ENCODE data around the gene CLK3. TPM values are rescaled to one million over a fixed set of nuclear protein-coding genes. Genes with fewer than 3 reads are reported as not detected.
A peak's percentile ranks its signal among the peaks of the same experiment; 100 is the strongest.

CLK3 gene
- total RNA-seq, 1 donor from 2014 or later: 24.0 TPM

DNA sequence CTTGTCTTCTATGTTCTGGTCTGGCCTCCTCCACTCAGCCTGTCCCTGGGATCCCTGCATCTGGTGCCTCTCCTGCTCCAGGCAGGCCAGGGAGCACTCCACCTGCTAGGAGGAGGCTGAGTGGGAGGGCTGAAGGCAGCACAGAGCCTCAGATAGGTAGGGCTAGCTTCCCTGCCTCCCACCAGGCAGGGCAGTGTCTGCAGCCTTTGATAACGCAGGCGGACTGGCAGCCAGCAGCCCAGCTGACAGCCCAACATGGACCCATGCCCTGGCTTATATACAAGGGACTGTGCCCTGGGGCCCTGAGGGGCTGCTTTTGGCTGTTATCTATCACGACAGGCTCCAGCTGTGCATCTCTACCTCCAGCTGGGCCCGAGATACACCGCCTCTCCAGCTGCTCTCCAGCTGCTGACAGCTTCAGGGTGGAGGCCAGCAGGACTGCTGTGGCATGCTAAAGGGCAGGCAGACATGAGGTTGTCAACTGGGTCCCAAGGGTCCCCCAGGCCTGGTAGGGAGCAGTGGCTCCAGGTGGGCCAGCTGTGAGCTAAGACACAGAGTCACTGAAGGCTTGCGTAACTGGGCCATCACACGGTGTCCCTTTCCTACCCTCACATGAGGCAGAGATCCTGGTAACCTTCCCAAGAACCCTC lies 5.2 kb upstream of the CLK3 start:
- peaks cover 0 to 9% (median 0%) of the 10 kb centered on the region in 3 donors for H3K4me1 ChIP-seq (ENCODE audit: control insufficient read depth in 3 of 3, insufficient read depth in 3 of 3, low read length in 3 of 3)
- no peaks in the 10 kb centered on the region for H3K9me3 ChIP-seq (ENCODE audit: control insufficient read depth in 3 of 3, low read length in 3 of 3)
- no peak overlapping the region for H3K9ac ChIP-seq (ENCODE audit: low read depth in 1 of 3, low read length in 3 of 3)
- H3K27ac ChIP-seq (ENCODE audit: low read depth, low read length): no peak overlapping the region
- H3K36me3 ChIP-seq (ENCODE audit: control insufficient read depth in 3 of 3, insufficient read depth in 3 of 3, low read length in 3 of 3): no peaks in the 10 kb centered on the region
- no peaks in the 10 kb centered on the region for H3K27me3 ChIP-seq (ENCODE audit: control insufficient read depth in 3 of 3, insufficient read depth in 3 of 3, low read length in 3 of 3)
- H3K4me3 ChIP-seq (ENCODE audit: low read length in 3 of 3): no peak overlapping the region

DNA sequence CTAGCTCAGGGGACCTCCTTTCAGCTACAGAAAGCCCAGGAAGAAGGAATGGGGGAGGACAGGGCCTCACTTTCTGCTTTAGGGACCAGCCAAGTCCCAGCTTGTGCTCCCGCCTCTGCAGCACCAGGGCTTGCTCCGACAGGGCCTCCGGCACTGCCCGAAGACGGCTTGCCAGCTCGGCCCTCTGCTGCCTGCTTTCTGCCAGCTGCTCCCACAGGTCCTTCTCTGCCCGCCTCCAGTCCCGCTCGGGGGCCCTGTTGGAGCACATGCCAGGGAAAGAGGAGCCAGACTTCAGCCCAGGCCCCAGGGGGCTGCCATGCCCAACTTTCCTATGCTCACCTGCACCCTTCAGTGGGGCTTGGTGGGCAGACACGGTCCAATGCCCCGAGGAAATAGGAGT lies 4.3 kb upstream of the CLK3 start:
- Histone ChIP-seq H3K4me1 (ENCODE audit: control insufficient read depth in 3 of 3, insufficient read depth in 3 of 3, low read length in 3 of 3) (peaks cover 4 to 9% (median 5%) of the 10 kb centered on the region in 3 donors), H3K27ac (ENCODE audit: low read depth, low read length) (no peak overlapping the region), H3K9me3 (ENCODE audit: control insufficient read depth in 3 of 3, low read length in 3 of 3) (no peaks in the 10 kb centered on the region), H3K4me3 (ENCODE audit: low read length in 3 of 3) (no peak overlapping the region), H3K9ac (ENCODE audit: low read depth in 1 of 3, low read length in 3 of 3) (no peak overlapping the region), H3K36me3 (ENCODE audit: control insufficient read depth in 3 of 3, insufficient read depth in 3 of 3, low read length in 3 of 3) (peaks cover 0 to 2% (median 0%) of the 10 kb centered on the region in 3 donors), H3K27me3 (ENCODE audit: control insufficient read depth in 3 of 3, insufficient read depth in 3 of 3, low read length in 3 of 3) (no peaks in the 10 kb centered on the region)

- Histone ChIP-seq H3K27me3 (ENCODE audit: control insufficient read depth in 3 of 3, insufficient read depth in 3 of 3, low read length in 3 of 3) (no peaks in the 10 kb centered on the region), H3K4me1 (ENCODE audit: control insufficient read depth in 3 of 3, insufficient read depth in 3 of 3, low read length in 3 of 3) (peaks cover 9 to 14% (median 10%) of the 10 kb centered on the region in 3 donors), H3K9me3 (ENCODE audit: control insufficient read depth in 3 of 3, low read length in 3 of 3) (no peaks in the 10 kb centered on the region), H3K4me3 (ENCODE audit: low read length in 3 of 3) (no peak overlapping the region), H3K9ac (ENCODE audit: low read depth in 1 of 3, low read length in 3 of 3) (no peak overlapping the region), H3K36me3 (ENCODE audit: control insufficient read depth in 3 of 3, insufficient read depth in 3 of 3, low read length in 3 of 3) (peaks cover 0 to 2% (median 0%) of the 10 kb centered on the region in 3 donors), H3K27ac (ENCODE audit: low read depth, low read length) (no peak overlapping the region)
Observed at GRCh38 chr15:74611834-74612233, 3.8 kb upstream of the CLK3 start.

- no peak overlapping the region for H3K27ac ChIP-seq (ENCODE audit: low read depth, low read length)
- peaks cover 0 to 2% (median 0%) of the 10 kb centered on the region in 3 donors for H3K36me3 ChIP-seq (ENCODE audit: control insufficient read depth in 3 of 3, insufficient read depth in 3 of 3, low read length in 3 of 3)
- H3K4me1 ChIP-seq (ENCODE audit: control insufficient read depth in 3 of 3, insufficient read depth in 3 of 3, low read length in 3 of 3): peaks cover 18 to 22% (median 18%) of the 10 kb centered on the region in 3 donors
- H3K4me3 ChIP-seq (ENCODE audit: low read length in 3 of 3): no peak overlapping the region
- no peaks in the 10 kb centered on the region for H3K9me3 ChIP-seq (ENCODE audit: control insufficient read depth in 3 of 3, low read length in 3 of 3)
- H3K9ac ChIP-seq (ENCODE audit: low read depth in 1 of 3, low read length in 3 of 3): no peak overlapping the region
- H3K27me3 ChIP-seq (ENCODE audit: control insufficient read depth in 3 of 3, insufficient read depth in 3 of 3, low read length in 3 of 3): no peaks in the 10 kb centered on the region
Observed at GRCh38 chr15:74612677-74613076, 3.0 kb upstream of the CLK3 start.

DNA sequence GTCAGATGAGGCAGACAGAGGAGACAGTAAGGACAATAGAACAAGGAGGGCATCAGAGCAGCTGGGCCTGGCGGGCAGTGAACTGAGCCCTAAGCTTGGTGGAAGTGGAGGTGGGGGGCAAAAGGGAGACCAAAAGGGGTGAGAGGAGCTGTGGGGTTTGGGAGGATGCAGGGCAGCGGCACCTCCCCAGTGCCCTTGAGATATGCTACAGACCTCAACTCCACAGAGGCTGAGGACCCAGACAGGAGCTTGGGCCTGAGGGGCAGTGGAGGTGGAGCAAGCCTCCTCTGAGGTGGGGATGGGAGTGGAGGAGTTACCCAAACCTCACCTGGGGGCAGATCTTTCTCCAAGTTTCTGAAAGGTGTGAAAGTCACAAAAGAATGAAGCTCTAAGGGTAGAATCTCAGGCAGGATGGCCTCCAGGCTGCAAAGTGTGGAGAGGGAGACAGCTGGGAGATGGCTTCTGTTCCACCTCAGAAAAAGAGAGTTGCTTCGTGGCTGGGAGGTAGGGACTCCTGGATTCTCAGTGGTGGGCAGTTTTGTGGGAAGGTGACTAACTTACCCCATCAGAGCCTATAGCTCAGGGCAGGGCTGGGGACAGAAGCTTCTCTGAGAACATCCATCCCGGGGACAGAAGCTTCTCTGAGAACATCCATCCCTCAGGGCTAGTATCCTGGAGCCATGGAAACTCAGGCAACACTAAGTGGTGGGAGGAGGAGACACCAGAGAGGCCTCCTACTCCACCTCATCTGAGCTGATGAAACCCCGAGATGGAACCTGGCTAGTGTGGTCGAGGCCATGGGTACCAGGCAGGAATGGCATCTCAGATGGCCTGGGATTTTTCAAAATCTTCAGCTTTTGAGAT lies 2.3 kb upstream of the CLK3 start:
- H3K36me3 ChIP-seq (ENCODE audit: control insufficient read depth in 3 of 3, insufficient read depth in 3 of 3, low read length in 3 of 3): peaks cover 0 to 2% (median 0%) of the 10 kb centered on the region in 3 donors
- no peaks in the 10 kb centered on the region for H3K27me3 ChIP-seq (ENCODE audit: control insufficient read depth in 3 of 3, insufficient read depth in 3 of 3, low read length in 3 of 3)
- no peak overlapping the region for H3K9ac ChIP-seq (ENCODE audit: low read depth in 1 of 3, low read length in 3 of 3)
- peaks cover 24 to 29% (median 24%) of the 10 kb centered on the region in 3 donors for H3K4me1 ChIP-seq (ENCODE audit: control insufficient read depth in 3 of 3, insufficient read depth in 3 of 3, low read length in 3 of 3)
- H3K4me3 ChIP-seq (ENCODE audit: low read length in 3 of 3): no peak overlapping the region
- H3K9me3 ChIP-seq (ENCODE audit: control insufficient read depth in 3 of 3, low read length in 3 of 3): no peaks in the 10 kb centered on the region
- no peak overlapping the region for H3K27ac ChIP-seq (ENCODE audit: low read depth, low read length)

DNA sequence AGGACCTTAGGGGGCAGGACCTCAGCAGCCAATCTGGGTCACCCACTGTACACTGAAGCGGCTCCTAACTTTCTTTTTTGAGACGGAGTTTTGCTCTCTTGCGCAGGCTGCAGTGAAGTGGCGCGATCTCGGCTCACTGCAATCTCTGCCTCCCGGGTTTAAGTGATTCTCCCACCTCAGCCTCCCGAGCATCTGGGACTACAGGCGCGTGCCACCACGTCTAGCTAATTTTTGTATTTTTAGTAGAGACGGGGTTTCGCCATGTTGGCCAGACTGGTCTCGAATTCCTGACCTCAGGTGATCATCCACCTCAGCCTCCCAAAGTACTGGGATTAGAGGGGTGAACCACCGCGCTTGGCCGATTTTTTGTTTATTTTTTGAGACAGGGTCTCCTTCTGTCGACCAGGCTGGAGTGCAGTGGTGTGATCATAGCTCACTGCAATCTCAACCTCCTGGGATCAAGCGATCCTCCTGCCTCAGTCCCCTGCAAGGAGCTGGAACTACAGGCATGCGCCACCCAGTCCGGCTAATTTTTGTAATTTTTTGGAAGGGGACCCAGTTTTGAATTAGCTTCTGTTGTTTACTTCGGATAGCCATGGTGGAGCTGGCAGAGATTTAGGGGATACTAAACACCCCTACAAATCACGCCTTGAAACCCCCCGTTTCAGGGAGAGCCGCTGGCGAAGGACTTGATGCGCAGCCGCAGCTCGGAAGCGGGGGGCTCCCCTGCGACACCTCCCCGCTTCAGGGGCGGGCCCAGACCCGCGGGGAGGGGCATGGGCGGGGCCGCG lies 1.5 kb upstream of the CLK3 start:
- Histone ChIP-seq H3K9me3 (ENCODE audit: control insufficient read depth in 3 of 3, low read length in 3 of 3) (no peaks in the 10 kb centered on the region), H3K27me3 (ENCODE audit: control insufficient read depth in 3 of 3, insufficient read depth in 3 of 3, low read length in 3 of 3) (no peaks in the 10 kb centered on the region), H3K4me1 (ENCODE audit: control insufficient read depth in 3 of 3, insufficient read depth in 3 of 3, low read length in 3 of 3) (peaks cover 33 to 37% (median 33%) of the 10 kb centered on the region in 3 donors), H3K36me3 (ENCODE audit: control insufficient read depth in 3 of 3, insufficient read depth in 3 of 3, low read length in 3 of 3) (peaks cover 1 to 7% (median 3%) of the 10 kb centered on the region in 3 donors), H3K27ac (ENCODE audit: low read depth, low read length) (peak overlapping the region; percentile 99), H3K4me3 (ENCODE audit: low read length in 3 of 3) (peak overlapping the region; percentile 71 to 97 (median 96)), H3K9ac (ENCODE audit: low read depth in 1 of 3, low read length in 3 of 3) (peak overlapping the region; percentile 72 to 100 (median 74))

DNA sequence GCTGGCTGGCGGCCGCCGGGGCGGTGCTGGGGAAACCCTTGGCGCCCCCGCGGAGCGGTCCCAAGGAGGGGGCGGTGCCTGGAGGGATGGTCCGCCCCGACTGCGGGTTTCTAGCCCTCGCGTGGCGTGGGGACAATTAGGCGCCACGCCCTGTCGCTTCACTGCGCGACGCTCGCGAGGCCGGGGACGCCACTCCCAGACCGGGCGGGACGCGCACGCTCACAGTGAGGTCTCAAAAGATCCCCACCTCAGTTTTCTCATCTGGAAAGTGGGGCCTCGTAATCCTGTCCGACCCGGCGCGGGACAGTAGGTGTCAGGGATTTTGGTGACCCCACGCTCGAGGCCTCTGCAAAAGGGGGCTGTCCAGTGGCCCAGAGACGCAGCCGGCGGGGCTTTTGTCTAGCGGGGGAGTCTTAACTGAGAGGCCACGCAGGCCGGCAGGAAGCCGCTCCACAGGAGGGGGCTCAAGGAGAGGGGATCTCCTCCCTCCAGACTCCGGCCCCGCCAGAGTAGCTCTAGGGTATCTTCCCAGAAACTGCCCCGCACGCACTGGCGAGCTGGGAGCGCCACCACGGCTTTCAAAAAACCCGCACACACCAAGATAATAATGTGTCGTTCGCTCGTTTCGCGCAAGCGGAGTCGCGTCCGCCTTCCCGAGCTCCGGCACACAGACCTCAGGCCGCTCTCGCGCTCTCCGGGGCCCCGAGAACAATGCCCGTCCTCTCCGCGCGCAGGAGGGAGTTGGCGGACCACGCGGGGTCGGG lies 710 bp upstream of the CLK3 start:
- Histone ChIP-seq H3K4me3 (ENCODE audit: low read length in 3 of 3) (peak overlapping the region; percentile 88 to 97 (median 96)), H3K9me3 (ENCODE audit: control insufficient read depth in 3 of 3, low read length in 3 of 3) (no peaks in the 10 kb centered on the region), H3K27ac (ENCODE audit: low read depth, low read length) (peak overlapping the region; percentile 99), H3K4me1 (ENCODE audit: control insufficient read depth in 3 of 3, insufficient read depth in 3 of 3, low read length in 3 of 3) (peaks cover 40 to 45% (median 40%) of the 10 kb centered on the region in 3 donors), H3K9ac (ENCODE audit: low read depth in 1 of 3, low read length in 3 of 3) (peak overlapping the region; percentile 97 to 100 (median 100)), H3K36me3 (ENCODE audit: control insufficient read depth in 3 of 3, insufficient read depth in 3 of 3, low read length in 3 of 3) (peaks cover 9 to 15% (median 10%) of the 10 kb centered on the region in 3 donors), H3K27me3 (ENCODE audit: control insufficient read depth in 3 of 3, insufficient read depth in 3 of 3, low read length in 3 of 3) (no peaks in the 10 kb centered on the region)

GRCh38 chr15:74616366-74616939 lies 817 bp downstream of the CLK3 start:
- Histone ChIP-seq H3K27ac (ENCODE audit: low read depth, low read length) (peak overlapping the region; percentile 99), H3K4me3 (ENCODE audit: low read length in 3 of 3) (peak overlapping the region; percentile 95 to 97 (median 96)), H3K36me3 (ENCODE audit: control insufficient read depth in 3 of 3, insufficient read depth in 3 of 3, low read length in 3 of 3) (peaks cover 24 to 31% (median 26%) of the 10 kb centered on the region in 3 donors), H3K9me3 (ENCODE audit: control insufficient read depth in 3 of 3, low read length in 3 of 3) (no peaks in the 10 kb centered on the region), H3K9ac (ENCODE audit: low read depth in 1 of 3, low read length in 3 of 3) (peak overlapping the region; percentile 99 to 100 (median 100)), H3K4me1 (ENCODE audit: control insufficient read depth in 3 of 3, insufficient read depth in 3 of 3, low read length in 3 of 3) (peaks cover 46 to 60% (median 56%) of the 10 kb centered on the region in 3 donors), H3K27me3 (ENCODE audit: control insufficient read depth in 3 of 3, insufficient read depth in 3 of 3, low read length in 3 of 3) (no peaks in the 10 kb centered on the region)

DNA sequence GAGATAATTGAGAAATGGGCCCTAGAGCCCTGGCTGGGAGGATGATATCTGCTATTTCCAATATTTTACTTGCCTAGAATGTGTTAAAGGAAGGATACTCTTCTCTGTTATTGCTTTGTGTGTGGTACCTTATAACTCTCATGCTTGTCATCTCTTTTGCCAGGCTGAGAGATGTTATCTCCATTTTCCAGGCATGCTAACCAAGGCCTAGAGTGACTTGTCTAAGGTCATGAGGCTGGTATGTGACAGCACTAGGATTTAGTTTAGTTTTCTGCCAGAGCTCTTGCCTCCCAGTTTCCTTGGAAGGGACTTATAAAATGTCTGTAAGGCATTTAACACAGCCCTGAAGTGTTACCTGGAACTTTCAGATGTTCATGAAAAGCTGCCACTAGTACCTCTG lies 1.4 kb downstream of the CLK3 start:
- peak overlapping the region; percentile 99 to 100 (median 100) for H3K9ac ChIP-seq (ENCODE audit: low read depth in 1 of 3, low read length in 3 of 3)
- H3K36me3 ChIP-seq (ENCODE audit: control insufficient read depth in 3 of 3, insufficient read depth in 3 of 3, low read length in 3 of 3): peaks cover 29 to 36% (median 31%) of the 10 kb centered on the region in 3 donors
- H3K4me3 ChIP-seq (ENCODE audit: low read length in 3 of 3): peak overlapping the region; percentile 95 to 97 (median 96)
- peak overlapping the region; percentile 99 for H3K27ac ChIP-seq (ENCODE audit: low read depth, low read length)
- peaks cover 46 to 65% (median 58%) of the 10 kb centered on the region in 3 donors for H3K4me1 ChIP-seq (ENCODE audit: control insufficient read depth in 3 of 3, insufficient read depth in 3 of 3, low read length in 3 of 3)
- H3K27me3 ChIP-seq (ENCODE audit: control insufficient read depth in 3 of 3, insufficient read depth in 3 of 3, low read length in 3 of 3): no peaks in the 10 kb centered on the region
- no peaks in the 10 kb centered on the region for H3K9me3 ChIP-seq (ENCODE audit: control insufficient read depth in 3 of 3, low read length in 3 of 3)
